ENCODE measurements around the gene SLC15A3.
A peak's percentile ranks its signal among the peaks of the same experiment; 100 is the strongest.

The SLC15A3 gene

GRCh38 chr11:60891103-60891741, 60.8 kb downstream of the SLC15A3 start:
- DNase-seq = no peak

- DNase-seq = no peak
Observed at GRCh38 chr11:60890696-60891095, 61.3 kb downstream of the SLC15A3 start.

GRCh38 chr11:60889869-60890311, 62.1 kb downstream of the SLC15A3 start:
- DNase-seq = no peak

GRCh38 chr11:60887556-60887955, 64.4 kb downstream of the SLC15A3 start:
- DNase-seq = peak in 16 of 51 donors; percentile 4 to 47 (median 20)
